H1 (cell line): ENCODE data around the gene PRAF2. TPM values are rescaled to one million over a fixed set of nuclear protein-coding genes. Genes with fewer than 3 reads are reported as not detected.
A peak's percentile ranks its signal among the peaks of the same experiment; 100 is the strongest.

Experiments used
- CTCF ChIA-PET: fragments of 300-600 bp; sonication (Branson Sonifier 250); formaldehyde crosslinking; loops from one replicate; lab custom pipeline; 2021; ENCODE audit not compliant: partially characterized antibody; lab: Charles Lee
- POLR2A ChIA-PET: fragments of 300-600 bp; sonication (Branson Sonifier 250); formaldehyde crosslinking; loops from one replicate; lab custom pipeline; 2021; ENCODE audit warnings: inconsistent platforms; ENCODE audit not compliant: partially characterized antibody; lab: Charles Lee
- DNase-seq, 2 experiments: peaks; one replicate each; pipeline versions ENCODE4 v3.0.0 to v3.0.0-alpha.2; 2010 to 2022; ENCODE audit warnings: low spot score in 2 of 2, low read depth in 1 of 2, mixed read lengths in 1 of 2
- FAIRE-seq: peaks from 2 replicates; lab custom pipeline; 2011; peaks lifted over from hg19 to GRCh38; lab: Jason Lieb, UNC
- H2AFZ ChIP-seq: 2 replicates; pipeline ENCODE4 v1.8.1; 2012; ENCODE audit warnings: low read length, inconsistent platforms
- H2AK5ac ChIP-seq: 2 replicates; pipeline ENCODE4 v1.6.1; 2013; ENCODE audit warnings: low read depth, low read length
- H2BK120ac ChIP-seq: replicated peaks from 2 replicates; pipeline ENCODE3; 2013; ENCODE audit warnings: low read depth, low read length, inconsistent platforms
- H2BK12ac ChIP-seq: 2 replicates; pipeline ENCODE4 v1.6.1; 2013; ENCODE audit warnings: low read depth, low read length
- H2BK15ac ChIP-seq: 2 replicates; pipeline ENCODE4 v1.6.1; 2013; ENCODE audit warnings: low read length
- H2BK20ac ChIP-seq: 2 replicates; pipeline ENCODE4 v1.6.1; 2013; ENCODE audit warnings: low read length
- H2BK5ac ChIP-seq: 2 replicates; pipeline ENCODE4 v1.6.1; 2013; ENCODE audit warnings: low read depth, low read length
- H3K14ac ChIP-seq: 2 replicates; pipeline ENCODE4 v1.6.1; 2013; ENCODE audit warnings: inconsistent platforms; ENCODE audit not compliant: insufficient read length
- H3K18ac ChIP-seq: 2 replicates; pipeline ENCODE4 v1.6.1; 2013; ENCODE audit warnings: low read length; ENCODE audit errors: extremely low read depth
- H3K23ac ChIP-seq: 2 replicates; pipeline ENCODE4 v1.6.1; 2013; ENCODE audit warnings: inconsistent platforms; ENCODE audit not compliant: insufficient read length
- H3K23me2 ChIP-seq: 2 replicates; pipeline ENCODE4 v1.6.1; 2013; ENCODE audit warnings: low read depth, low read length
- H3K27ac ChIP-seq: 2 replicates; pipeline ENCODE4 v1.6.1; 2011; ENCODE audit warnings: low read depth, low read length, inconsistent platforms
- H3K27me3 ChIP-seq, 4 experiments: replicated peaks in 1 of 4; 1 replicate in 1 of 4; 2 replicates in 3 of 4; pipeline versions ENCODE4 v1.6.1 to v1.8.1; 2011 to 2013; ENCODE audit warnings: low read length in 3 of 4, mild to moderate bottlenecking in 3 of 4, inconsistent platforms in 2 of 4, mixed read lengths in 2 of 4, moderate library complexity in 1 of 4; ENCODE audit not compliant: control insufficient read depth in 3 of 4, insufficient read depth in 3 of 4; ENCODE audit errors: extremely low read depth in 1 of 4
- H3K36me3 ChIP-seq, 4 experiments: 2 replicates each; pipeline versions ENCODE4 v1.6.1 to v1.8.1; 2011 to 2013; ENCODE audit warnings: mild to moderate bottlenecking in 4 of 4, low read length in 3 of 4, moderate library complexity in 2 of 4, control low read depth in 1 of 4, inconsistent platforms in 1 of 4; ENCODE audit not compliant: insufficient read depth in 4 of 4, control insufficient read depth in 2 of 4
- H3K4ac ChIP-seq: replicated peaks from 2 replicates; pipeline ENCODE3; 2013; ENCODE audit warnings: low read length, low read depth, mixed read lengths, inconsistent platforms; ENCODE audit not compliant: insufficient read length
- H3K4me1 ChIP-seq, 4 experiments: replicated peaks in 1 of 4; 1 replicate in 1 of 4; 2 replicates in 3 of 4; pipeline versions ENCODE4 v1.6.1 to v1.8.1; 2011 to 2013; ENCODE audit warnings: low read length in 3 of 4, inconsistent platforms in 2 of 4, mixed read lengths in 1 of 4; ENCODE audit not compliant: insufficient read depth in 4 of 4, control insufficient read depth in 3 of 4
- H3K4me2 ChIP-seq, 2 experiments: 2 replicates each; pipeline versions ENCODE4 v1.6.1 to v1.8.1; 2011 to 2013; ENCODE audit warnings: low read depth in 2 of 2, low read length in 2 of 2, control low read depth in 1 of 2, inconsistent platforms in 1 of 2, mild to moderate bottlenecking in 1 of 2; ENCODE audit not compliant: insufficient read depth in 1 of 2
- H3K4me3 ChIP-seq, 4 experiments: fragments of 200-600, 300-600 bp in 1 of 4; sonication (generic), shearing (Covaris generic), sonication (Bioruptor Twin) in 1 of 4; 2 replicates each; pipeline versions ENCODE4 v1.5.1 to v1.8.1; 2011 to 2016; ENCODE audit warnings: low read length in 4 of 4, low read depth in 3 of 4, control low read depth in 2 of 4, inconsistent platforms in 2 of 4, mild to moderate bottlenecking in 2 of 4, mixed read lengths in 1 of 4, moderate library complexity in 1 of 4; ENCODE audit not compliant: insufficient read depth in 2 of 4; ENCODE audit errors: extremely low read depth in 1 of 4
- H3K56ac ChIP-seq: replicated peaks from 2 replicates; pipeline ENCODE3; 2013; ENCODE audit warnings: low read depth, mild to moderate bottlenecking, mixed read lengths, low read length, inconsistent platforms; ENCODE audit not compliant: insufficient read length
- H3K79me1 ChIP-seq: 2 replicates; pipeline ENCODE4 v1.6.1; 2013; ENCODE audit warnings: low read depth, low read length, control low read depth
- H3K79me2 ChIP-seq, 2 experiments: 2 replicates each; pipeline versions ENCODE4 v1.6.1 to v1.8.1; 2012 to 2013; ENCODE audit warnings: low read length in 2 of 2, mild to moderate bottlenecking in 2 of 2, inconsistent platforms in 1 of 2; ENCODE audit not compliant: insufficient read depth in 2 of 2, control insufficient read depth in 1 of 2
- H3K9ac ChIP-seq, 4 experiments: replicated peaks in 1 of 4; 1 replicate in 1 of 4; 2 replicates in 3 of 4; pipeline versions ENCODE4 v1.6.1 to v1.8.1; 2011 to 2013; ENCODE audit warnings: low read depth in 3 of 4, low read length in 3 of 4, control low read depth in 2 of 4, mild to moderate bottlenecking in 2 of 4, moderate library complexity in 2 of 4, inconsistent platforms in 1 of 4; ENCODE audit errors: extremely low read depth in 1 of 4
- H3K9me3 ChIP-seq, 2 experiments: 2 replicates each; pipeline versions ENCODE4 v1.6.1 to v1.8.1; 2012 to 2013; ENCODE audit warnings: mild to moderate bottlenecking in 2 of 2, moderate library complexity in 2 of 2, control low read depth in 1 of 2, inconsistent platforms in 1 of 2, low read depth in 1 of 2, low read length in 1 of 2, mixed read lengths in 1 of 2; ENCODE audit not compliant: insufficient read depth in 2 of 2
- H4K20me1 ChIP-seq, 2 experiments: replicated peaks in 1 of 2; 2 replicates each; pipeline versions ENCODE3 to v1.8.1; 2011 to 2013; ENCODE audit warnings: inconsistent platforms in 2 of 2, low read length in 2 of 2, mild to moderate bottlenecking in 1 of 2; ENCODE audit not compliant: insufficient read depth in 2 of 2, control insufficient read depth in 1 of 2
- H4K5ac ChIP-seq: 2 replicates; pipeline ENCODE4 v1.6.1; 2013; ENCODE audit warnings: low read length, low read depth, mixed read lengths, inconsistent platforms; ENCODE audit not compliant: insufficient read length
- H4K8ac ChIP-seq: 2 replicates; pipeline ENCODE4 v1.8.0; 2013; ENCODE audit warnings: mild to moderate bottlenecking, moderate library complexity, low read length, inconsistent platforms; ENCODE audit not compliant: insufficient read depth; ENCODE audit errors: extremely low read depth
- H4K91ac ChIP-seq: replicated peaks from 2 replicates; pipeline ENCODE3; 2013; ENCODE audit warnings: low read length, mixed read lengths, inconsistent platforms; ENCODE audit not compliant: insufficient read length
- CHD1 ChIP-seq: IDR thresholded peaks from 2 replicates; pipeline ENCODE4 v1.6.1; 2012; ENCODE audit warnings: low read depth, low read length, improper control_type of control experiment
- CTCF ChIP-seq, 3 experiments: IDR thresholded peaks; 1 replicate in 2 of 3; 2 replicates in 1 of 3; pipeline versions ENCODE4 v1.5.1 to v1.6.1; 2011; ENCODE audit warnings: low read length in 3 of 3, mild to moderate bottlenecking in 3 of 3, inconsistent platforms in 2 of 3, low read depth in 1 of 3, moderate library complexity in 1 of 3; ENCODE audit not compliant: insufficient read depth in 1 of 3; ENCODE audit errors: control extremely low read depth in 1 of 3
- EP300 ChIP-seq, 2 experiments: IDR thresholded peaks; 1 replicate in 1 of 2; 2 replicates in 1 of 2; pipeline ENCODE4 v1.6.1; 2011 to 2012; ENCODE audit warnings: low read depth in 2 of 2, low read length in 2 of 2, mild to moderate bottlenecking in 2 of 2, borderline replicate concordance in 1 of 2, inconsistent platforms in 1 of 2, moderate library complexity in 1 of 2
- KDM1A ChIP-seq: fragments of 200-600, 300-600 bp; sonication (generic); IDR thresholded peaks from 2 replicates; pipeline ENCODE4 v1.7.1; 2016; ENCODE audit warnings: mild to moderate bottlenecking, low read length, borderline replicate concordance
- MAX ChIP-seq: IDR thresholded peaks from 2 replicates; pipeline ENCODE4 v1.6.1; 2012; ENCODE audit warnings: inconsistent platforms
- RBBP5 ChIP-seq: IDR thresholded peaks from 2 replicates; pipeline ENCODE4 v1.7.1; 2012; ENCODE audit warnings: low read depth, mild to moderate bottlenecking, inconsistent platforms, low read length, moderate library complexity, borderline replicate concordance
- RNF2 ChIP-seq: fragments of 200-900, 300-1000 bp; sonication (generic); IDR thresholded peaks from 2 replicates; pipeline ENCODE4 v1.7.1; 2016; ENCODE audit warnings: borderline replicate concordance, low read depth, mild to moderate bottlenecking, antibody characterized with exemption, low read length; ENCODE audit not compliant: poor library complexity, severe bottlenecking; ENCODE audit errors: missing control alignments
- SAP30 ChIP-seq: fragments of 300-600 bp; sonication (generic); IDR thresholded peaks from 2 replicates; pipeline ENCODE4 v1.7.1; 2012; ENCODE audit warnings: low read length, moderate library complexity, mild to moderate bottlenecking, inconsistent platforms; ENCODE audit not compliant: insufficient read depth, insufficient replicate concordance
- TCF12 ChIP-seq: IDR thresholded peaks from 2 replicates; pipeline ENCODE4 v1.6.1; 2011; ENCODE audit warnings: low read depth, mild to moderate bottlenecking, low read length
- WGBS, 2 experiments: shearing (Covaris generic) in 1 of 2; methylation state at CpG; one replicate each; pipeline versions ENCODE4 v1.1.6 to v1.1.7; 2013 to 2015; ENCODE audit warnings: low lambda C conversion rate in 2 of 2, mixed read lengths in 2 of 2, inconsistent platforms in 1 of 2, low coverage in 1 of 2, missing lambda C conversion rate in 1 of 2; ENCODE audit not compliant: insufficient replicate concordance in 2 of 2, insufficient coverage in 1 of 2, insufficient read length in 1 of 2; ENCODE audit errors: extremely low coverage in 1 of 2, missing lambda C conversion rate in 1 of 2; 5-methylcytosine and 5-hydroxymethylcytosine counted together
- polyA plus RNA-seq, 7 experiments: library from polyadenylated mRNA; depleted of rRNA in 3 of 7; stranded (reverse) in 5 of 7; unstranded in 2 of 7; fragments of >200 nt in 5 of 7; fragments of 200-250 nt in 2 of 7; gene quantifications; 1 replicate in 5 of 7; 2 replicates in 1 of 7; 4 replicates in 1 of 7; pipeline versions ENCODE4 v1.2.1 to v1.2.3, GENCODE V29; 2011 to 2013; ENCODE audit warnings: missing spikeins in 2 of 7, mixed read lengths in 2 of 7
- total RNA-seq: library from RNA; stranded (reverse); fragmentation: NEBNext Ultra II Directional; extraction: Animal tissue kit (Norgen Biotek cat#: 25700); gene quantifications from 2 replicates; pipeline ENCODE4 v1.2.1, GENCODE V29; 2021

PRAF2 gene
- total and polyA plus RNA-seq, 2 of the 8 experiments (the other 6 are each of a cell fraction or from before 2014, with no cell fraction given): 11.3 to 15.4 TPM

- Histone ChIP-seq H3K18ac (no peak overlapping the region), H2BK120ac (no peak overlapping the region), H3K14ac (no peak overlapping the region), H3K79me1 (0 out of 2 replicates have a peak, but pooled peaks cover 4% of the 10 kb centered on the region), H3K79me2 (peaks cover 0 to 10% of the 10 kb centered on the region in 2 experiments; a peak in 3 of 4 replicates), H4K5ac (no peak overlapping the region), H3K9ac (peak overlapping the region in 2 of 4 experiments; percentile 22 to 48; a peak in 3 of 7 replicates), H3K56ac (no peak overlapping the region), H4K20me1 (no peaks in the 10 kb centered on the region), H3K27ac (no peak overlapping the region), H3K23ac (no peak overlapping the region), H2BK20ac (no peak overlapping the region), H2BK12ac (no peak overlapping the region), H2BK5ac (no peak overlapping the region), H3K4ac (no peak overlapping the region), H2AFZ (no peak overlapping the region), H2AK5ac (no peak overlapping the region), H2BK15ac (no peak overlapping the region), H3K36me3 (peaks cover 0 to 8% (median 3%) of the 10 kb centered on the region in 4 experiments; a peak in 2 of 8 replicates), H3K9me3 (no peaks in the 10 kb centered on the region), H3K4me3 (peak overlapping the region; percentile 46 to 66 (median 51)), H4K8ac (no peak overlapping the region), H4K91ac (no peak overlapping the region), H3K4me1 (peaks cover 0 to 4% (median 0%) of the 10 kb centered on the region in 4 experiments; a peak in 3 of 7 replicates), H3K27me3 (no peaks in the 10 kb centered on the region), H3K23me2 (no peaks in the 10 kb centered on the region), H3K4me2 (peak overlapping the region; percentile 78 to 85)
- CTCF ChIA-PET: interaction anchor here (0.6 to 0.7 kb wide), 2 partner anchors 17 to 19 kb away, joined by 3 read pairs; no protein-coding TSS in a partner anchor
- FAIRE-seq: no peak
- POLR2A ChIA-PET: interaction anchor here (0.8 to 2.0 kb wide), 4 partner anchors 14 to 58 kb away, joined by 3 to 5 read pairs (median 4); no protein-coding TSS in a partner anchor
- no peak for DNase-seq
- 20% methylated on average over 5 of the region's 6 CpGs; no CpG with 5 or more reads in 1 of the 2 experiments for WGBS, 2 experiments
- no peak for TF ChIP-seq MAX
- TF ChIP-seq EP300 (IDR thresholded peaks at IDR 0.05; ENCODE audit: borderline replicate concordance in 1 of 2, low read depth in 2 of 2, low read length in 2 of 2): no peak
- TF ChIP-seq TCF12: no peak
- no peak for TF ChIP-seq RNF2
- TF ChIP-seq RBBP5: no peak
- TF ChIP-seq KDM1A: no peak
- no peak for TF ChIP-seq CTCF (IDR thresholded peaks at IDR 0.05; ENCODE audit: control extremely low read depth in 1 of 3, insufficient read depth in 1 of 3, low read depth in 1 of 3, low read length in 3 of 3)
- TF ChIP-seq CHD1: no peak
- TF ChIP-seq SAP30: no peak
These were observed 14.6 kb downstream of the PRAF2 start for GRCh38 chrX:49059201-49059600.
